GM21390 (cell line): Measurements from ENCODE around the gene PPARG.

Experiments
- ATAC-seq: cut with Tn5 transposase; IDR thresholded peaks from one replicate; pipeline ENCODE4 v1.9.1; 2021; ENCODE audit not compliant: unreplicated experiment

Gene PPARG

DNA sequence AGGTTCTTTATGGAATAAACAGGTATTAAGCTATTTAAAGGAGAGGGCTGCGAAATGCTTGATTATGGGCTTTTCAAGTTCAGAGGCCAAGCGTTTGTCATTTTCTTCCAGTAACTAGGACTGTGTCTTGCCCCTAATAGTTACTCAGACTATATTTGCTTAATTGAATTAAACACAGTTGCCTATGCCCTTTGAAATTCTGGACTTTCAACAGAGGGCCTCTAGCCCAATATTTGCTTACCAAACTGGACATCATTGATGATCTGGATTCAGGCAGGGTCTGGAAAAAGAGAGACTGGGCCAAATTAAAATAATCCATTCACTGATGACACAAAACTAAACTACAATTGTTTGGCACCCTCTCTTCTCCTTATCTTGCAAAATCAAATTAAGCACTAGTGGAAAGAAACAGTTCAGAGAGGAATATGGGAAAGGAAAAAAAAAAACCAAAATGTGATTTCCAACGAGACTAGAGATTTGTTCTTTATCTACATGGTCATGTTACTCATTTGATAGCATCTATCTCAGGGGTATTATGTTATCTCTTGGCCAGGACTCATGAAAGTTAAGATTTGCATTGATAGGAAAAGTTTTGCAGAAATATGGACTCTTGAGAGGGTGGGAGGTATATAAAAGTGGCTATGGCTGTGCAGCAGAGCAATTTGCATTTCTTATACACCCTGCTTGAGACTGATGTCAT is 120.3 kb downstream of the PPARG start:
- ATAC-seq, result no peak

DNA sequence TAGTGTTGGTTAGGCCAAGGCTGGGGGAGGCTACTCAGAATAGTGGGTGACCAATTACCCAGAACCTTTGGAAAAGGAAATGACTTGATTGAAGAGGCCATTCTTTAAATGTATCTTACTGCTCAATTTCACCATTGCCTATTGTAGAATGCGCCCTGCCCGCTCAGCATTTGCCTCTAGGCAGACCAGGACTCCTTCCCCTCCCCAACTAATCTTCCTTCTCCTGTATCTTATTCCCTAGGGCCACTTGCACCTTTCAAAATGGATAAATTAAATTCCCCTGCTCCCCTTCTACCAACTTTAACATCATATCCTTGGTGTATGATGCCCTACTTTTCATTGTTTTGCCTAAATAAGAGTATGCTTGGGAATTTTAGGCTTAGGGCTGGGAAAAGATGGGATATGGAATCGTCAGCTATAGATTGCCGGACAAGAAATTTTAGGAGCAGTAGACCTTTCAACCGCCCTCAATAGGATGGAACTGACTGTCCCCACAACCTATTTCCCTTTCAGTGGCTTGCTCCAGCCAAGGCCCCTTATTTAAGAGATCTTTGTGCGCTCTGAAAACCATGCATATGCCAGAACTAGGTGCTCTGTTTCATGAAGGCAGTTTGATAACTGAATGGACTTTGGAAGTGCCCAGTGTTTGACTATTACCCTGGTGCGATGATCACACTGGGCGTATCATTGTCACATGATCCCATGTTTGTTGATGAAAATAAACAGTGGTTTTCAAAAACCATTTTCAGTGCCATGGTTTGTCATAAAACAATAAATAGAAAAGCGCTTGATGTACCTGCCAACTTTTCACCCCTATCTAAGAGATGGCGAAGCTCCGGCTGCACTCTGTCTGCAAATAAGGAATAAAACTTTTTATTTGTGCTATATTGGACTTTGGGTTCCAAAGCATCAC is 121.1 kb downstream of the PPARG start:
- ATAC-seq, result no peak

DNA sequence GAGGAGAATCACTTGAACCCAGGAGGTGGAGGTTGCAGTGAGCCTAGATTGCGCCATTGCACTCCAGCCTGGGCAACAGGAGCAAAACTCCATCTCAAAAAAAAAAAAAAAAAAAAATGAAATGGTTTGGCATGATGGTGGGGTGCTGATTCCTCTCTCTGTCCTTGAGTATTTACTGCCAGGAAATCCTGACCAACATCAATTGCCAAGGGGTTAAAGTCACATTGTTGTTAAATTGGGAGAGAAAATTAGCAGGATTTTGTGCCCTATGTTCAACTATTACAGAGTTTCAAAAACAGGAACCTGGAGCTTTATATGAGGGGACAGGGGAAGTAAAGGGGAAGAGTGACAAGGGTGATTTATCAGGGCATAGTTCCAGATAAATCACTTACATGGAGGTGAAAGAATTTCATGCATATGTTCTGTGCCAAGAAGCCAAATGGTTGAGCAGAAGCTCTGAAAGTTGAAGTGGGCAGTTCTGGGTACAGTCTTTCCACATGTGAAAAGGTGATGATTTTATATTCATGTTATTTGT is 124.9 kb downstream of the PPARG start:
- ATAC-seq, result no peak

DNA sequence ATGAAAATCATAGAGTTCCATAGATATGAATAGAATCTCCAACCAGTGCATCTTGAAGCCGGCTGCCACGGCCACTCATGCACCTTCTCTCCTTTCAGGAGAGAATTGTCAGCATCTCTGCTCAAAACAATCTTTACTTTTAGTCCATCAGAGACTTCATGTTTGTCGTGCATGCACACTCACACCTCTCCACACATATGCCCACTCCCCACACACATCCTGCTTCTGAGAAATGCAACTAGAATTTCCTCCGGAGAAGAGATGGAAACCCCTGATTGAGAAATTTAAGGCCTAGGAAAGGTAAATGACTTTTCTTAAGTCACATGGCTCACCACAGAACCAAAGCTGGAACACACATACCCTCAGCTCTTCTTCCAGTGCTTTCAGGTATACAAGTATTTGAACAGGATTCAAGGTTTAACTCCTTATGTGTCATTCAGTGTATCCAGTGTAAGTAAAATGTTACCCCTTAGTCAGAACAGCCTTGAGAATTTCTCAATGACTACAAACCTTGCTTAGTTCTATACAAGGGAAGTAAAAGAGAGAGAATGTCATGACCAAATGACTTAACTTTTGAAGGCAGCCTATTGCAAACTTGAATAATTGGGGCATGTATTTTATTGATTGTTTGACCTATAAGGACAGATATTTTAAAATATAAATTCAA is 126.3 kb downstream of the PPARG start:
- ATAC-seq, result no peak

DNA sequence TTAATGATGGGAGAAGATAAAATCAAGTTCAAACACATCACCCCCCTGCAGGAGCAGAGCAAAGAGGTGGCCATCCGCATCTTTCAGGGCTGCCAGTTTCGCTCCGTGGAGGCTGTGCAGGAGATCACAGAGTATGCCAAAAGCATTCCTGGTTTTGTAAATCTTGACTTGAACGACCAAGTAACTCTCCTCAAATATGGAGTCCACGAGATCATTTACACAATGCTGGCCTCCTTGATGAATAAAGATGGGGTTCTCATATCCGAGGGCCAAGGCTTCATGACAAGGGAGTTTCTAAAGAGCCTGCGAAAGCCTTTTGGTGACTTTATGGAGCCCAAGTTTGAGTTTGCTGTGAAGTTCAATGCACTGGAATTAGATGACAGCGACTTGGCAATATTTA is 127.9 kb downstream of the PPARG start:
- ATAC-seq, result no peak

DNA sequence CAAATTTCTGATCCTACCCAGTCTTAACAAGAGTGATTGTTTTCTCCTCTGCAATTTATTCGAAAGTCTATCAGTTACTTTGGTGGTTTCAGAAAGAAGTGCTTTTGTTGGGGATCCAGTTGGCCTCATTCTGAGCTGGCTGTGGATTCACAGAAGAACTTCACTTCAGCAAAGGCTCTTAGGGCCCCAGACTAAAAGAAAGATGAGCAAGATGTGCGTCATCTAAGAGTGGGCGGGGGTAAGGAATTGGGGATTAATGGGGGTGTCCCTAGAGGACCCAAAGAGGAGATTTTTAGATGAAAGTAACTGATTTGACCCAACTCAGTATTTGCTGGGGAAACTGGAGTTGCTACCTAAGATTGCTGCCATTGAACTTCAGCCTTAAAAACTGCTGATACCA is 131.5 kb downstream of the PPARG start:
- ATAC-seq, result no peak

DNA sequence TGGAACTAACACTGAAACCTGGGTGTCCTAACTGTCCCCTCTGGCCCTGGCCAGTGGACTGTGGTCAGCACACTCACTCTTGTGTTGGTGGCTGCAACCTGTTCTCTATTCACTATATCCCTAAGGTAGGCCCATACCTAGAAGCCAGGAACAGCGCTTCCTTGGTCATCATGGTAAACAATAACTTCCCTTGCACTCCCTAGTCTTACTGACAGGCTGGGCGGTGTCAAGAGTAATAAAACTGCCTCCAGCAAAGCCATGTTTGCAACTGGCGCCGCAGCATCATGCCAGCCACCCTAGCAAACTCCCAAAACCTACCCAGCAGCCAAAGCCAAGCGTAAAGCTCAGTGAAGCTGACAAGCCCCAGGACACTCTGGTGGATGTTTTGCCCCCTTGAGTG is 132.3 kb downstream of the PPARG start:
- ATAC-seq, result no peak

DNA sequence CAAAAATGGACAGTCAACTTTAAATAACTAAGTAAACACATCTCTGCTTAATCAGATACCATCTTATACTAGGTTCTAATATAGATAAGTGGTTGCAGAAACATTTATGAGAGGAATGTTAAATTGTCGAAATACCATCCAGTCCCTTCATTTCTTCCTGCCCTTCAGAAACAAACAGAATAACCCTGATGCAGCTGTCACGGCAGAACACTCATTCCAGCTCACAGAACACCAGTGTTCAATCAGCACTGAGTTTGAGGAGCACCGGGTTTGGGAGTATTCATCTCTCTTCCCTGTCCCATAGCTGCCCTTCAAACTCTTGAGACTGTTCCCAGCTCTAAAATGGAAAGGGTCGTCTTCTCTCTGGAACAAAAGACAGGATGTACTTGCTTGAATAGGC is 134.3 kb downstream of the PPARG start:
- no peak for ATAC-seq

DNA sequence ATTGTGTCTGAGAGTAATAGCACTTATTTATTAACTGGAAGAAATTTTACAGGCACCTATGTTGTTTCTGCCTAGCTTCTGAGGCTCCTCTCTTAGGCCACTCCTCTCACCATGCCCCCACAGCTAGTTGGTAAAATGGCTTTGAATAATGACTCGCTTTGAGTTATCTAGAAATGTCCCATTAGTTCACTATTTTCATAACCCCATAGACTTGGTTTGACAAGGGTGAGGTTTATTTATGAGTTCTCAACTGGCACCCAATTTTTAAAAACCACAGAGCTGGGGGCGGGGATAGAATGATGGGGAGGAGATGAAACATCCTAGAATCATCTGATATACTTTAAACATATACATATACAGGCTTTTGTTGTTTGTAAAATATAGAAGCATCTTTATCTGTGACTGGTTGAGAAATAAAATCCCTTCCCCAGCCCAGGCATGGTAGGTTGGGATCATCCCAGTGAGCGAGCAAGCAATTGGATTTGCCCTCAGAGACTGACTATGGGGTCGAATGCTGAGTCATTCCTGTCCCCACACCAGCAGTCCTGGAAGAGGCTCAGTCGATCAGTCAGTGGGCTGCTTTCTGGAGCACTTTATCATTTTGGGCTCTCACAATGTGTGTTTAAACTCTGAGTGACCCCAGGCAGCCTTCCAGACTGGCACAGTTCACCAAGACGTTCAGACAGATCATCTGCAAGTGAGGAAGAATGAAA is 135.2 kb downstream of the PPARG start:
- no peak for ATAC-seq

DNA sequence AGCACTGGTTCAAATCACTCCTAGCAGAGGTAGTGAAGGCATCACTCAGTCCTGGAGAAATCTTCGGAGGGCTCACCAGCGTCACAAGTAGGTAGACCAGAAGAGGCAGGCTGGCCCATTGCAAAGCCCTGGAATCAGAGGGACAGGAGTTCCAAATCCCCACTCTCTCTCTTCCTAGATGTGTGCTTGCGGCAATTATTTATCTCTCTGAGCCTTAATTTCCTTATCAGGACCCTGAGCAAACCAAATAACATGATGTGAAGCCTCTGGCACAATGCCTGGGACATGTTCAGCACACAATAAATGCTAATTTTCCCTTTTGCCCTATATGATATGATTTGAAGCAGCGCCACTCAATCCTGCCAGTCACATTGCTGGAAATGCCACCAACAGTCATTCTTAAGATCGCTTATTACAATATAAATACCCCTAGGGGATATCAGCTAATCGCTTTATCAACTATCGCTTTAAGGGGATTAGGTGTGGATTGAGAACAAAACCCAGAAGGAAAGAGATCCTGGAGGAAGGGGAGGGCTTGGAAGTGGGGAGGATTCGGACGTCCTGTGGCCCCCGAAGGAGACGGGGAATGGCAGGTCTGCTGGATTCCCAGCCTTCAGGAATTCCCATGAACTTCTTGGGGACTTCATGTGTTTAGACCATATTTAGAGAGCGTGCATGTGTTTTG is 135.9 kb downstream of the PPARG start:
- ATAC-seq, result no peak

DNA sequence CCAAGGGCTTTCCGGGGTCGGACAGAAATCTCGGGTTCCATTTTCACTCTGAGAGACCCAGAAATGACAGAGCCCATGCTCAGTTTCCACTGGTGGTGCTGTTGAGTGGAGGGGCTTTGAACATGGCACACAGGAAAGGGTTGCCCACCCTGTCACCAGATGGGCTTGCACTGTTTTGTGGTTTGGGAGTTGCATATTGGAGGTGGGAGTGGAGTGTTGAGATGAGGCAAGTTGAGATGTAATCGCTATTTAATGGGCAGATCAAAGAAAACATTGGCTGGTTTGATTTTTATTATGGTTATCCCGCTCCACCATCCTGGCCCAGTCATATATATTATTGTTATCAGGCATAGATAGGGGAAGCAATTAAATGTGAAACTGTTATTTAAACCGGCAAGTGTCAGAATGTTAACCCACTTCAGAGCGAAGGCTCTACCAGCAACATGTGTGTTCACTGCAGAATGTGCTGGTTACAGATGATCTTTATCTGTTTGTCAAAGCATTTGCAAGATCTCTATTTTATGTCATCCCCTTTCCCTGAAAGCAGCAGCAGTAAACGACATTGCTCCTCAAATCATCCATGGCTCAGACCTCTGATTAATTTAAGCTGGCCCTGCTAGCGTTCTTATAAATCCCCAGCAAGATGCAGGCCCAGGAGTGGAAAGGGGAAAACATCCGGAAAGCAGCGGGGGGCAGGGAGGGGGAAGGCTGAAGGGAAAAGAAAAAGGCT is 137.1 kb downstream of the PPARG start:
- no peak for ATAC-seq

DNA sequence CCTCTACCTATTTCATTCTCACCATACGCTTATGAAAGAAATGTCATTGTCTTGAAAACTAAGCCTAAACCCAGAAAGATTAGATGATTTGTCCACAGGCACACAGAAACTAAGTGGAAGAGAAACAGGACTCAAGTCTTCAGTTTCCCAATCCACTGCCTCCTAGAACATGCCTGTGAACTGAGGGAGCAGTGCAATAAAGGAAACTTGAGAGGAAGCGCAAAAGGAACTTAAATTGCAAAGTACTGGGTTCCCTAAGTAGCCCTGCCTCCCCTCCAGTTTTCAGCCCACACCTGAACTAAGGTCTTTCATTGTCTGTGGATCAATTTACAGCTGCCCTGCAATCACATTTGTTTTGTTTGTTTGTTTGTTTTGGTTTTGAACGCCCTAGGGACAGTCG is 138.7 kb downstream of the PPARG start:
- no peak for ATAC-seq

DNA sequence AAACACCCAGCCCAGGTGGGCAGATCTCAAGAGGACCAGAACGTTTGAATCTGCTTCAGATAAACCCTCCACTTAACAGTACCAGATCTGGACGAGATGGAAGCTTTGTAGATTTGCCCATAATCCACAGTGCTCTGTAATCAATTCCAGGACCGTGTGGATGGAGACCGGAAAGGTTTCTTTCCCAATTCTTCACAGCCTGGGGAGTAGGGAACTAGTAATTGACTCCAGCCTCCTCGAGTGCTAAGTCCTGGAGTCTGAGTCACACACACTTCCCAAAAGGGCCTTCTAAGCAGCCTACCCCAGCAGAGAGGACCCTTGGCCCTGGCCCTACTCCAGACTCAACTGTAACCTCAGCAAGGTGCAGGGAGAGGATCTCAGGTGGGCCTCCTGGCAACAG is 139.3 kb downstream of the PPARG start:
- no peak for ATAC-seq

DNA sequence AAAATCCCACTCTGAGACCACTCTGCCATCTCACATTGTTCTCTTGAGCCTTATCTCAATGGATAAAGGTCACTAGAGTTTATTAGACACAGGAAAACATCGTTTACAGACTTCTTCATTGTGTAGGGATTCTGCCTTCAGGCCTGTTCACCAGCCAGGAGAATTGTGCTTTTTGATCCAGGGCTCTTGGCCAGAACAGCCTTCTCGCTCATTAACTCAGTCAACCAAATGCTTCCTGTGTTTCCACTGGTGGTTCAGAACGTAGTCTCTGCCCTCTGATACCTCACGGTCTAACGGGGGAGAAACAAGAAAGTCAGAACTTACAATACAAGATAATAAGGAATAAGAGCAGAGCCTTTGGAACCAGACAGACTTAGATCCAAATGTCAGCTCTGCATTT is 141.2 kb downstream of the PPARG start:
- no peak for ATAC-seq

DNA sequence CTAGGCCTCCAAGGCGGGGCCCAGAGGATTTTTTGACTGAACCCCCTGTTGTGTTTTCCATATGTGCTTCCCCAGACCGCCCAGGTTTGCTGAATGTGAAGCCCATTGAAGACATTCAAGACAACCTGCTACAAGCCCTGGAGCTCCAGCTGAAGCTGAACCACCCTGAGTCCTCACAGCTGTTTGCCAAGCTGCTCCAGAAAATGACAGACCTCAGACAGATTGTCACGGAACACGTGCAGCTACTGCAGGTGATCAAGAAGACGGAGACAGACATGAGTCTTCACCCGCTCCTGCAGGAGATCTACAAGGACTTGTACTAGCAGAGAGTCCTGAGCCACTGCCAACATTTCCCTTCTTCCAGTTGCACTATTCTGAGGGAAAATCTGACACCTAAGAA is 145.0 kb downstream of the PPARG start:
- no peak for ATAC-seq

DNA sequence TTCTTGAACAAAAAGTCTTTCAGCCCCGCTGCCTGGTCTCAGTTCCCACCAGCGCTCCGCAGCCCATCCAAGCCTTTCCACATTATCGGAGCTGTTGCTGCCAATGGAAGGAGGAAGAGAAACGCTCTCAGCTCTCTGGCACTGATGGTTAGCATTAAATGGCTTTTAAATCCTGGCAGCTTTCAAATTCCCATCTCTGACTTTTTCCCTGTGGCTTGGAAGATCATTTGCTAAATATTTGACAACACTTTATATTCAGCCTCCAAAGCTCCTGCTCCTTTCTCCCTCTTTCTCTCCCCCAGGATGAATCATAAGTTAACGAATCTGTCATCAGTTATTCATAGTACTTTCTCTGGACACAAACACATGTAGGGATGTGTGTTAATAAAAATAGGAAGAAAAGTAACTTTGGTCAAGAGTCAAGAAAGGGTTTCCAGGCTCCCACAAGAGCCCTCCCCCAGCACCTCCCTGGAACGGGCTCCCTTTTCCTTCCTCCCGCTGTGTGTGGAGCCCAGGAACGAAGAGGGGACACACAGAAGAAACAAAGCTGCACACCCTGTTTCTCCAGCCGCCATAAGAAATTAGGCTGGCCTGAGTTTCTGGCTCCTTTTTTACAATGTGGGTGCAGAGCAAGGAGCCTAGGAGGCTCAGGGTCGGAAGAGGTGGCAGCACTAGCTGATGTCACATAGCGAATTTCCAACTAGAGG is 147.8 kb downstream of the PPARG start:
- ATAC-seq, result no peak

DNA sequence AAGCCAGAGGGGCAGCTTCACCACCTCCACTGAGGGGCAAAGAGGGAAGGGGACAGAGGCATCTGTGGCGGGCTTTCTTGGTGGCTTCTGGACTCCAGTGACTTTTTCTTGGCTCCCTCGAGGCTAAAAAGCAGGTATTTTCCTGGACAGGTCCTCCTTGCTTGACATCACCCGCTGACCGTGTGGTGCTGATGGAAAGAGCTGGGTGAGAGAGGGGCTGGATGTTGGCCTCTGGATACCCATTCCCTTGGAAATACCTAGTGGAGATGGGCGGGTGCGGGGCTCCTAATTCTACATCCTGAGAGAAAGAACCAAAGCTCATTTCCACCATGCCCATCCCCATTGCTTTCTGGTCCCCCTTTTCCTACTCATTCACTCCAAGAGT is 148.3 kb downstream of the PPARG start:
- no peak for ATAC-seq

DNA sequence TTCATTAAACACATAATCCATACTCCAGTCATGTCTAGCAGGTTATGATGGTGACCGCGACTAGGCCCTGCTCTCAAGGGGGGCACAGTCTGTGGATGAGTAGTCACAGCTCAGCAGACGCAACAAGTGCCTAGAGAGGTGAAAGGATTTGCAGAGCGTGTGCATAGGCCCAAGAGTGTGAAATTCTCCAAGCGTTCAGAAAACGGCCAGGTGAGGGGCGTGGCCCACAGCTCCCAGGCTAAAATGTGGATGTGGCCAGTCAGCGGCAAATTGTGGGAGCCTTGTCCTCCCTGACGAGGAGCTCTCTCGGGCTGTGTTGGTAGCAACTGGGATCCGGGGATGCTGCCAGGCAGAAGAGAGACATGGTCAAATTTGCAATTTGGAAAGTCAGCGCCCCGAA is 149.0 kb downstream of the PPARG start:
- ATAC-seq, result no peak

DNA sequence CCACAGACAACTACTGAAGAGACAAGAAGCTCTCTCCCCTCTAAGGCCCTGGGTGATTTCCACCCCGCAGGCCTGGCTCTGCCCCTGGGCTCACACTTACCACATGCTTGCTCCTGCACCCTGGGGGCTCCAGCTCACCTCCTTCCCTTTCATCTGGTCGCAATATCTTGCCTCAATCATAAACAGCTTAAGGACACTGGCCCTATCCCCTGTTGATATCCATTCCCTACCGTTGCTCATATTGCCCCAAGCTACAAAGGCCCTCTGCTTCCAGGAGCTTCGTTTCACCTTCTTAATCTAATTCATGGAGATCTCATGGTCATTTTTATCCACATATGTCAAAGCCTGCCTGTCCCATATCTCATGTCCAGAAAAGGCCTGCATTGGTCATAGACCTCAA is 149.4 kb downstream of the PPARG start:
- no peak for ATAC-seq
